GM12878 (cell line): ENCODE measurements around the gene RPL27A. TPM values are rescaled to one million over a fixed set of nuclear protein-coding genes. Genes with fewer than 3 reads are reported as not detected.

Experiments used
- ATAC-seq: fragments of 200-7000 bp; cut with Tn5 transposase; 3 replicates; pipeline ENCODE4 v1.9.1; 2020; ENCODE audit warnings: mild to moderate bottlenecking, moderate library complexity
- BruUV-seq: library from RNA; stranded (reverse); fragments of 400-500 nt; replicated peaks from 2 replicates; lab custom pipeline; 2021; lab: Mats Ljungman, UMichigan
- CTCF ChIA-PET: fragments of 300-600 bp; sonication (Branson Sonifier 250); formaldehyde crosslinking; extraction: SDS; loops from one replicate; lab custom pipeline; 2021; ENCODE audit warnings: inconsistent platforms; lab: Yijun Ruan, JAX
- POLR2A ChIA-PET: fragments of 350-600 bp; formaldehyde crosslinking; extraction: SDS; loops from one replicate; lab custom pipeline; 2021; ENCODE audit warnings: inconsistent platforms; lab: Charles Lee
- RAD21 ChIA-PET: fragments of 300-600 bp; sonication (Branson Sonifier 250); formaldehyde crosslinking; loops from one replicate; lab custom pipeline; 2023; ENCODE audit warnings: antibody characterized with exemption; ENCODE audit not compliant: unreplicated experiment; lab: Charles Lee
- SMC1A ChIA-PET: fragments of 300-600 bp; sonication (Branson Sonifier 250); formaldehyde crosslinking; loops from one replicate; lab custom pipeline; 2023; ENCODE audit not compliant: unreplicated experiment, uncharacterized antibody; lab: Charles Lee
- DNase-seq: peaks from one replicate; pipeline ENCODE4 v3.0.0-alpha.2; 2011; ENCODE audit warnings: low read depth, low spot score
- FAIRE-seq: peaks from 3 replicates; lab custom pipeline; 2011; peaks lifted over from hg19 to GRCh38; lab: Jason Lieb, UNC
- H2AFZ ChIP-seq: 2 replicates; pipeline ENCODE4 v1.6.0; 2011; ENCODE audit warnings: low read depth, low read length, control low read depth; ENCODE audit not compliant: control insufficient read depth
- H3K27ac ChIP-seq: 2 replicates; pipeline ENCODE4 v1.5.1; 2011; ENCODE audit warnings: control low read depth; ENCODE audit not compliant: control insufficient read depth, insufficient read depth
- H3K27me3 ChIP-seq, 2 experiments: replicated peaks in 1 of 2; 2 replicates each; pipeline versions ENCODE4 v1.6.0 to v1.6.1; 2011; ENCODE audit warnings: low read length in 1 of 2; ENCODE audit not compliant: control insufficient read depth in 2 of 2, insufficient read depth in 2 of 2
- H3K36me3 ChIP-seq, 2 experiments: 2 replicates each; pipeline ENCODE4 v1.5.1; 2011; ENCODE audit warnings: low read length in 1 of 2; ENCODE audit not compliant: control insufficient read depth in 2 of 2, insufficient read depth in 2 of 2
- H3K4me1 ChIP-seq: 2 replicates; pipeline ENCODE4 v1.6.1; 2011; ENCODE audit warnings: mild to moderate bottlenecking, low read length, moderate library complexity, mixed read lengths; ENCODE audit not compliant: control insufficient read depth, insufficient read depth
- H3K4me2 ChIP-seq: 2 replicates; pipeline ENCODE4 v1.6.0; 2011; ENCODE audit warnings: control low read depth; ENCODE audit not compliant: control insufficient read depth, insufficient read depth
- H3K4me3 ChIP-seq: fragments of 200-600 bp; sonication (generic); 2 replicates; pipeline ENCODE4 v1.5.1; 2016
- H3K79me2 ChIP-seq: 2 replicates; pipeline ENCODE4 v1.6.0; 2011; ENCODE audit warnings: low read length; ENCODE audit not compliant: control insufficient read depth, insufficient read depth
- H3K9ac ChIP-seq: 2 replicates; pipeline ENCODE4 v1.8.0; 2011; ENCODE audit warnings: low read length, control low read depth, mixed read lengths; ENCODE audit not compliant: control insufficient read depth, insufficient read depth
- H3K9me3 ChIP-seq: replicated peaks from 3 replicates; pipeline ENCODE4 v1.5.1; 2011; ENCODE audit warnings: mild to moderate bottlenecking, low read length; ENCODE audit not compliant: control insufficient read depth, insufficient read depth
- H4K20me1 ChIP-seq: 2 replicates; pipeline ENCODE4 v1.6.0; 2011; ENCODE audit not compliant: control insufficient read depth, insufficient read depth
- BACH1 ChIP-seq: fragments of 450-650 bp; IDR thresholded peaks from 2 replicates; pipeline ENCODE4 v1.6.1; 2017; ENCODE audit warnings: mild to moderate bottlenecking, borderline replicate concordance
- CREM ChIP-seq: IDR thresholded peaks from 2 replicates; pipeline ENCODE4 v1.6.1; 2014; ENCODE audit warnings: antibody characterized with exemption, low read depth
- EP300 ChIP-seq, 2 experiments: fragments of 150-350 bp in 1 of 2; IDR thresholded peaks; 2 replicates each; pipeline ENCODE4 v1.6.1; 2011 to 2012; ENCODE audit warnings: low read depth in 2 of 2, low read length in 2 of 2, borderline replicate concordance in 1 of 2, improper control_type of control experiment in 1 of 2, inconsistent platforms in 1 of 2; ENCODE audit not compliant: control insufficient read depth in 1 of 2
- ESRRA ChIP-seq: IDR thresholded peaks from 2 replicates; pipeline ENCODE4 v1.6.1; 2012; ENCODE audit warnings: mild to moderate bottlenecking, low read length, improper control_type of control experiment
- MEF2A ChIP-seq: IDR thresholded peaks from 2 replicates; pipeline ENCODE4 v1.6.1; 2011; ENCODE audit warnings: low read depth, mild to moderate bottlenecking, low read length, moderate library complexity; ENCODE audit not compliant: insufficient read depth
- MYC ChIP-seq: IDR thresholded peaks from 2 replicates; pipeline ENCODE4 v1.6.1; 2011; ENCODE audit warnings: mild to moderate bottlenecking, low read length, moderate library complexity, inconsistent platforms; ENCODE audit not compliant: insufficient read depth, insufficient replicate concordance, insufficient read length, severe bottlenecking
- RAD21 ChIP-seq: IDR thresholded peaks from 2 replicates; pipeline ENCODE4 v1.6.1; 2011; ENCODE audit warnings: mild to moderate bottlenecking, low read depth, low read length, moderate library complexity; ENCODE audit not compliant: insufficient read depth
- RBBP5 ChIP-seq: fragments of 200-600 bp; sonication (generic); conservative IDR thresholded peaks from 2 replicates; pipeline ENCODE4 v1.6.1; 2016
- SIX5 ChIP-seq: IDR thresholded peaks from 2 replicates; pipeline ENCODE4 v1.6.1; 2011; ENCODE audit warnings: mild to moderate bottlenecking, low read depth, low read length, moderate library complexity; ENCODE audit not compliant: severe bottlenecking
- ZNF24 ChIP-seq: fragments of 450-650 bp; IDR thresholded peaks from 2 replicates; pipeline ENCODE4 v1.6.1; 2017; ENCODE audit warnings: antibody characterized with exemption, mild to moderate bottlenecking
- WGBS: methylation state at CpG from one replicate; pipeline ENCODE4 v1.1.6; 2016; ENCODE audit warnings: low lambda C conversion rate; ENCODE audit not compliant: insufficient replicate concordance, insufficient coverage; ENCODE audit errors: missing lambda C conversion rate; 5-methylcytosine and 5-hydroxymethylcytosine counted together
- in situ Hi-C: fragments of 300-500 bp; cut with MboI; formaldehyde crosslinking; loops from 9 replicates; pipeline ENCODE4 v1.14.3; 2018; ENCODE audit warnings: mixed read lengths
- intact Hi-C: fragments of 100-400 bp; cut with micrococcal nuclease; formaldehyde crosslinking; loops from one replicate; pipeline ENCODE4 v1.14.2; 2022; ENCODE audit not compliant: unreplicated experiment
- polyA plus RNA-seq, 11 experiments: library from polyadenylated mRNA; depleted of rRNA in 4 of 11; unstranded in 6 of 11; stranded (reverse) in 5 of 11; fragments of >200 nt; fragmentation: Nextera tagmentation in 4 of 11; fragmentation: Illumina TruSeq in 1 of 11; extraction: Ambion mirVana in 4 of 11; extraction: Trizol in 1 of 11; gene quantifications; 1 replicate in 1 of 11; 2 replicates in 10 of 11; pipeline versions ENCODE4 v1.2.1 to v1.2.3, GENCODE V29; 2011 to 2016; ENCODE audit warnings: inconsistent platforms in 2 of 11, missing spikeins in 2 of 11, low read depth in 1 of 11
- total RNA-seq, 4 experiments: library from RNA; depleted of rRNA in 3 of 4; stranded (reverse); fragments of >200 nt in 3 of 4; fragmentation: Illumina TruSeq in 1 of 4; extraction: Trizol in 1 of 4; gene quantifications; 2 replicates each; pipeline versions ENCODE4 v1.2.1 to v1.2.3, GENCODE V29; 2013 to 2021
- TF ChIP-seq, protein P1 (sequence below): IDR thresholded peaks from 2 replicates; pipeline ENCODE4 v1.6.1; 2011; ENCODE audit warnings: mild to moderate bottlenecking, low read depth, low read length, moderate library complexity; ENCODE audit not compliant: insufficient replicate concordance
- TF ChIP-seq, protein P2 (sequence below): fragments of 150-350 bp; IDR thresholded peaks from 2 replicates; pipeline ENCODE4 v1.6.1; 2014; ENCODE audit warnings: mild to moderate bottlenecking, low read depth, low read length
- TF ChIP-seq, protein P3 (sequence below): fragments of 450-650 bp; IDR thresholded peaks from 2 replicates; pipeline ENCODE4 v1.6.1; 2017; ENCODE audit warnings: antibody characterized with exemption, mild to moderate bottlenecking, moderate library complexity
- TF ChIP-seq, protein P4 (sequence below): fragments of 450-650 bp; IDR thresholded peaks from 2 replicates; pipeline ENCODE4 v1.6.1; 2017; ENCODE audit warnings: mild to moderate bottlenecking, moderate library complexity

Gene RPL27A
- total and polyA plus RNA-seq, 10 of the 15 experiments (the other 5 are each of a cell fraction or from before 2014, with no cell fraction given): 978 to 4,776 (median 1,959) TPM

DNA sequence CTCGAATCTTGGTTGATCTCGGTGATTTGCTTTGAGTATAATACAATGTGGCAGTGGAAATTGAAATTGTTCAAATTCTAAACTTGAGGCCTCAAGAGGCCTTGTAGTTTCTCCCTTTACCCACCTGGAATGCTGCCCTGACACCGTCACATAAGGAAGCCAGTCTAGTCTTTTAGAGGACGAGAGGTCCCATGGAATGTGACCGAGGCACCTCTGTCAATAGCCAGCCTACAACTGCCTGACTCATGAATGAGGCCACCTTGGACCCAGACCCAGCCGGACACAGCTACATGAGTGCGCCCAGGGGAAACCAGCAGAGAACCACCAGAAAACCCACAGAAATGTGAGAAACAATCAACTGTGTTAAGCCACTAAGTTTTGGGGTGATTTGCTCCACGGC is 52.5 kb downstream of the RPL27A start:
- 90% methylated on average over 8 of the region's 8 CpGs for WGBS
- BruUV-seq: no TSS peak
- POLR2A ChIA-PET: interaction anchor here (0.6 kb wide), 2 partner anchors 39 to 347 kb away, joined by 3 read pairs; no protein-coding TSS in a partner anchor
- TF ChIP-seq, protein P1, sequence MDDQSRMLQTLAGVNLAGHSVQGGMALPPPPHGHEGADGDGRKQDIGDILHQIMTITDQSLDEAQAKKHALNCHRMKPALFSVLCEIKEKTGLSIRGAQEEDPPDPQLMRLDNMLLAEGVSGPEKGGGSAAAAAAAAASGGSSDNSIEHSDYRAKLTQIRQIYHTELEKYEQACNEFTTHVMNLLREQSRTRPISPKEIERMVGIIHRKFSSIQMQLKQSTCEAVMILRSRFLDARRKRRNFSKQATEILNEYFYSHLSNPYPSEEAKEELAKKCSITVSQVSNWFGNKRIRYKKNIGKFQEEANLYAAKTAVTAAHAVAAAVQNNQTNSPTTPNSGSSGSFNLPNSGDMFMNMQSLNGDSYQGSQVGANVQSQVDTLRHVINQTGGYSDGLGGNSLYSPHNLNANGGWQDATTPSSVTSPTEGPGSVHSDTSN: no peak
- TF ChIP-seq RAD21: no peak
- TF ChIP-seq BACH1: no peak
- TF ChIP-seq ZNF24: no peak
- TF ChIP-seq, protein P2, sequence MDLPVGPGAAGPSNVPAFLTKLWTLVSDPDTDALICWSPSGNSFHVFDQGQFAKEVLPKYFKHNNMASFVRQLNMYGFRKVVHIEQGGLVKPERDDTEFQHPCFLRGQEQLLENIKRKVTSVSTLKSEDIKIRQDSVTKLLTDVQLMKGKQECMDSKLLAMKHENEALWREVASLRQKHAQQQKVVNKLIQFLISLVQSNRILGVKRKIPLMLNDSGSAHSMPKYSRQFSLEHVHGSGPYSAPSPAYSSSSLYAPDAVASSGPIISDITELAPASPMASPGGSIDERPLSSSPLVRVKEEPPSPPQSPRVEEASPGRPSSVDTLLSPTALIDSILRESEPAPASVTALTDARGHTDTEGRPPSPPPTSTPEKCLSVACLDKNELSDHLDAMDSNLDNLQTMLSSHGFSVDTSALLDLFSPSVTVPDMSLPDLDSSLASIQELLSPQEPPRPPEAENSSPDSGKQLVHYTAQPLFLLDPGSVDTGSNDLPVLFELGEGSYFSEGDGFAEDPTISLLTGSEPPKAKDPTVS: no peak
- no peak for TF ChIP-seq SIX5
- TF ChIP-seq MEF2A: no peak
- no peak for TF ChIP-seq MYC
- TF ChIP-seq ESRRA: no peak
- TF ChIP-seq, protein P3, sequence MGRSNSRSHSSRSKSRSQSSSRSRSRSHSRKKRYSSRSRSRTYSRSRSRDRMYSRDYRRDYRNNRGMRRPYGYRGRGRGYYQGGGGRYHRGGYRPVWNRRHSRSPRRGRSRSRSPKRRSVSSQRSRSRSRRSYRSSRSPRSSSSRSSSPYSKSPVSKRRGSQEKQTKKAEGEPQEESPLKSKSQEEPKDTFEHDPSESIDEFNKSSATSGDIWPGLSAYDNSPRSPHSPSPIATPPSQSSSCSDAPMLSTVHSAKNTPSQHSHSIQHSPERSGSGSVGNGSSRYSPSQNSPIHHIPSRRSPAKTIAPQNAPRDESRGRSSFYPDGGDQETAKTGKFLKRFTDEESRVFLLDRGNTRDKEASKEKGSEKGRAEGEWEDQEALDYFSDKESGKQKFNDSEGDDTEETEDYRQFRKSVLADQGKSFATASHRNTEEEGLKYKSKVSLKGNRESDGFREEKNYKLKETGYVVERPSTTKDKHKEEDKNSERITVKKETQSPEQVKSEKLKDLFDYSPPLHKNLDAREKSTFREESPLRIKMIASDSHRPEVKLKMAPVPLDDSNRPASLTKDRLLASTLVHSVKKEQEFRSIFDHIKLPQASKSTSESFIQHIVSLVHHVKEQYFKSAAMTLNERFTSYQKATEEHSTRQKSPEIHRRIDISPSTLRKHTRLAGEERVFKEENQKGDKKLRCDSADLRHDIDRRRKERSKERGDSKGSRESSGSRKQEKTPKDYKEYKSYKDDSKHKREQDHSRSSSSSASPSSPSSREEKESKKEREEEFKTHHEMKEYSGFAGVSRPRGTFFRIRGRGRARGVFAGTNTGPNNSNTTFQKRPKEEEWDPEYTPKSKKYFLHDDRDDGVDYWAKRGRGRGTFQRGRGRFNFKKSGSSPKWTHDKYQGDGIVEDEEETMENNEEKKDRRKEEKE: no peak
- TF ChIP-seq RBBP5: no peak
- no peak for TF ChIP-seq EP300 (IDR thresholded peaks at IDR 0.05; ENCODE audit: borderline replicate concordance in 1 of 2, control insufficient read depth in 1 of 2, low read depth in 2 of 2, low read length in 2 of 2)
- TF ChIP-seq CREM: no peak
- TF ChIP-seq, protein P4, sequence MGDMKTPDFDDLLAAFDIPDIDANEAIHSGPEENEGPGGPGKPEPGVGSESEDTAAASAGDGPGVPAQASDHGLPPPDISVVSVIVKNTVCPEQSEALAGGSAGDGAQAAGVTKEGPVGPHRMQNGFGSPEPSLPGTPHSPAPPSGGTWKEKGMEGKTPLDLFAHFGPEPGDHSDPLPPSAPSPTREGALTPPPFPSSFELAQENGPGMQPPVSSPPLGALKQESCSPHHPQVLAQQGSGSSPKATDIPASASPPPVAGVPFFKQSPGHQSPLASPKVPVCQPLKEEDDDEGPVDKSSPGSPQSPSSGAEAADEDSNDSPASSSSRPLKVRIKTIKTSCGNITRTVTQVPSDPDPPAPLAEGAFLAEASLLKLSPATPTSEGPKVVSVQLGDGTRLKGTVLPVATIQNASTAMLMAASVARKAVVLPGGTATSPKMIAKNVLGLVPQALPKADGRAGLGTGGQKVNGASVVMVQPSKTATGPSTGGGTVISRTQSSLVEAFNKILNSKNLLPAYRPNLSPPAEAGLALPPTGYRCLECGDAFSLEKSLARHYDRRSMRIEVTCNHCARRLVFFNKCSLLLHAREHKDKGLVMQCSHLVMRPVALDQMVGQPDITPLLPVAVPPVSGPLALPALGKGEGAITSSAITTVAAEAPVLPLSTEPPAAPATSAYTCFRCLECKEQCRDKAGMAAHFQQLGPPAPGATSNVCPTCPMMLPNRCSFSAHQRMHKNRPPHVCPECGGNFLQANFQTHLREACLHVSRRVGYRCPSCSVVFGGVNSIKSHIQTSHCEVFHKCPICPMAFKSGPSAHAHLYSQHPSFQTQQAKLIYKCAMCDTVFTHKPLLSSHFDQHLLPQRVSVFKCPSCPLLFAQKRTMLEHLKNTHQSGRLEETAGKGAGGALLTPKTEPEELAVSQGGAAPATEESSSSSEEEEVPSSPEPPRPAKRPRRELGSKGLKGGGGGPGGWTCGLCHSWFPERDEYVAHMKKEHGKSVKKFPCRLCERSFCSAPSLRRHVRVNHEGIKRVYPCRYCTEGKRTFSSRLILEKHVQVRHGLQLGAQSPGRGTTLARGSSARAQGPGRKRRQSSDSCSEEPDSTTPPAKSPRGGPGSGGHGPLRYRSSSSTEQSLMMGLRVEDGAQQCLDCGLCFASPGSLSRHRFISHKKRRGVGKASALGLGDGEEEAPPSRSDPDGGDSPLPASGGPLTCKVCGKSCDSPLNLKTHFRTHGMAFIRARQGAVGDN: no peak

More for the DNA sequence above, 52.5 kb downstream of the RPL27A start:
- H3K36me3 ChIP-seq: no peaks in the 10 kb centered on the region
- H3K79me2 ChIP-seq: no peaks in the 10 kb centered on the region
- H3K4me2 ChIP-seq: no peak overlapping the region
- no peak overlapping the region for H3K9ac ChIP-seq
- H3K27ac ChIP-seq: no peak overlapping the region
- in situ Hi-C loops: no loop called here
- no peak overlapping the region for H2AFZ ChIP-seq
- FAIRE-seq (no peak), DNase-seq (no peak), ATAC-seq (no peak)
- intact Hi-C loops: no loop called here
- H3K27me3 ChIP-seq: no peaks in the 10 kb centered on the region; a peak in 1 of 4 replicates
- H3K4me3 ChIP-seq: no peak overlapping the region
- ChIA-PET RAD21 (no interaction called here), SMC1A (interaction anchor here (1.1 kb wide), 1 partner anchor 224 kb away, joined by 4 read pairs; no protein-coding TSS in a partner anchor), CTCF (interaction anchor here (1.1 kb wide), 1 partner anchor 12 kb away, joined by 3 read pairs; no protein-coding TSS in a partner anchor)
- no peaks in the 10 kb centered on the region for H4K20me1 ChIP-seq
- no peaks in the 10 kb centered on the region for H3K9me3 ChIP-seq
- H3K4me1 ChIP-seq: peaks cover 15% of the 10 kb centered on the region
